Measurements from ENCODE around the gene CMIP.

The CMIP gene

GRCh38 chr16:81448154-81449131, 3.8 kb downstream of the CMIP start:
- H3K79me2 ChIP-seq (ENCODE audit: insufficient read depth, low read length): peaks cover 84% of the 10 kb centered on the region
- TF ChIP-seq EZH2 (IDR thresholded peaks at IDR 0.05; ENCODE audit: borderline replicate concordance, low read depth, low read length, severe bottlenecking): no peak
- TF ChIP-seq CTCF (IDR thresholded peaks at IDR 0.05; ENCODE audit: borderline replicate concordance, extremely low read depth, low read length, poor library complexity, severe bottlenecking): no peak
- H3K27me3 ChIP-seq (ENCODE audit: insufficient read depth, low read length, poor library complexity): no peaks in the 10 kb centered on the region
- H3K4me1 ChIP-seq (ENCODE audit: insufficient read depth, low read length): peaks cover 75% of the 10 kb centered on the region
- H3K36me3 ChIP-seq (ENCODE audit: insufficient read depth, low read length): peaks cover 22% of the 10 kb centered on the region
- H4K20me1 ChIP-seq (ENCODE audit: insufficient read depth, low read length): peaks cover 76% of the 10 kb centered on the region
- ATAC-seq (ENCODE audit: insufficient read depth, low read depth) (no peak), DNase-seq (no peak)
- no peaks in the 10 kb centered on the region for H3K9me3 ChIP-seq (ENCODE audit: insufficient read depth, low read length, severe bottlenecking)
- no peak overlapping the region for H2AFZ ChIP-seq (ENCODE audit: low read depth, low read length)
- peak overlapping the region; percentile 76 for H3K9ac ChIP-seq (ENCODE audit: low read depth, low read length)
- H3K4me3 ChIP-seq (ENCODE audit: low read depth in 1 of 2, low read length in 2 of 2): peak overlapping the region in 1 of 2 experiments; percentile 34; a peak in 2 of 4 replicates
- H3K27ac ChIP-seq (ENCODE audit: low read length): peak overlapping the region; percentile 84
- peak overlapping the region; percentile 85 for H3K4me2 ChIP-seq (ENCODE audit: insufficient read depth, low read length)

- no peaks in the 10 kb centered on the region for H3K27me3 ChIP-seq (ENCODE audit: insufficient read depth, low read length, poor library complexity)
- peak overlapping the region; percentile 85 for H3K4me2 ChIP-seq (ENCODE audit: insufficient read depth, low read length)
- H3K4me1 ChIP-seq (ENCODE audit: insufficient read depth, low read length): peaks cover 68% of the 10 kb centered on the region
- no peak overlapping the region for H3K4me3 ChIP-seq (ENCODE audit: low read depth in 1 of 2, low read length in 2 of 2)
- peak overlapping the region; percentile 30 for H3K9ac ChIP-seq (ENCODE audit: low read depth, low read length)
- H3K36me3 ChIP-seq (ENCODE audit: insufficient read depth, low read length): peaks cover 22% of the 10 kb centered on the region
- no peak overlapping the region for H2AFZ ChIP-seq (ENCODE audit: low read depth, low read length)
- DNase-seq (no peak), ATAC-seq (ENCODE audit: insufficient read depth, low read depth) (no peak)
- 0 out of 2 replicates have a peak overlapping the region, but pooled peaks have one; percentile 84 for H3K27ac ChIP-seq (ENCODE audit: low read length)
- H3K79me2 ChIP-seq (ENCODE audit: insufficient read depth, low read length): peaks cover 92% of the 10 kb centered on the region
- no peaks in the 10 kb centered on the region for H3K9me3 ChIP-seq (ENCODE audit: insufficient read depth, low read length, severe bottlenecking)
- TF ChIP-seq EZH2 (IDR thresholded peaks at IDR 0.05; ENCODE audit: borderline replicate concordance, low read depth, low read length, severe bottlenecking) (no peak), CTCF (IDR thresholded peaks at IDR 0.05; ENCODE audit: borderline replicate concordance, extremely low read depth, low read length, poor library complexity, severe bottlenecking) (no peak)
- peaks cover 84% of the 10 kb centered on the region for H4K20me1 ChIP-seq (ENCODE audit: insufficient read depth, low read length)
These were observed 4.6 kb downstream of the CMIP start for GRCh38 chr16:81449241-81449640.

- H3K27me3 ChIP-seq (ENCODE audit: insufficient read depth, low read length, poor library complexity): no peaks in the 10 kb centered on the region
- TF ChIP-seq CTCF (IDR thresholded peaks at IDR 0.05; ENCODE audit: borderline replicate concordance, extremely low read depth, low read length, poor library complexity, severe bottlenecking) (no peak), EZH2 (IDR thresholded peaks at IDR 0.05; ENCODE audit: borderline replicate concordance, low read depth, low read length, severe bottlenecking) (no peak)
- DNase-seq (no peak), ATAC-seq (ENCODE audit: insufficient read depth, low read depth) (no peak)
- no peak overlapping the region for H2AFZ ChIP-seq (ENCODE audit: low read depth, low read length)
- no peak overlapping the region for H3K9ac ChIP-seq (ENCODE audit: low read depth, low read length)
- no peaks in the 10 kb centered on the region for H3K9me3 ChIP-seq (ENCODE audit: insufficient read depth, low read length, severe bottlenecking)
- H3K36me3 ChIP-seq (ENCODE audit: insufficient read depth, low read length): peaks cover 24% of the 10 kb centered on the region
- H3K4me1 ChIP-seq (ENCODE audit: insufficient read depth, low read length): peaks cover 68% of the 10 kb centered on the region
- H3K4me2 ChIP-seq (ENCODE audit: insufficient read depth, low read length): peak overlapping the region; percentile 85
- peaks cover 100% of the 10 kb centered on the region for H3K79me2 ChIP-seq (ENCODE audit: insufficient read depth, low read length)
- H3K4me3 ChIP-seq (ENCODE audit: low read depth in 1 of 2, low read length in 2 of 2): no peak overlapping the region
- H3K27ac ChIP-seq (ENCODE audit: low read length): peak overlapping the region; percentile 11; the same call in 1 of the 2 replicates
- peaks cover 92% of the 10 kb centered on the region for H4K20me1 ChIP-seq (ENCODE audit: insufficient read depth, low read length)
These were observed 5.4 kb downstream of the CMIP start for GRCh38 chr16:81449899-81450608.
